SU-DHL-6 (cell line): ENCODE results near the gene DISP1.

Source experiments
- H2AFZ ChIP-seq: fragments of 200-600 bp; sonication (generic); 2 replicates; pipeline ENCODE4 v1.6.1; 2014; ENCODE audit warnings: low read depth, mild to moderate bottlenecking, moderate library complexity, mixed read lengths, antibody characterized with exemption, low read length; ENCODE audit not compliant: severe bottlenecking
- H3F3A ChIP-seq: fragments of 200-600 bp; shearing (Covaris generic); 2 replicates; pipeline ENCODE4 v1.6.0; 2016; ENCODE audit warnings: antibody characterized with exemption, mild to moderate bottlenecking; ENCODE audit not compliant: insufficient read depth
- H3K27ac ChIP-seq: fragments of 200-600 bp; sonication (generic); 2 replicates; pipeline ENCODE4 v1.5.1; 2016; ENCODE audit warnings: low read depth, mild to moderate bottlenecking, low read length, moderate library complexity, mixed read lengths
- H3K27me3 ChIP-seq: fragments of 200-600 bp; sonication (generic), shearing (Covaris generic); 2 replicates; pipeline ENCODE4 v1.6.0; 2014; ENCODE audit warnings: mild to moderate bottlenecking, low read length
- H3K36me3 ChIP-seq: fragments of 200-600 bp; sonication (generic); 2 replicates; pipeline ENCODE4 v1.6.1; 2014; ENCODE audit warnings: mild to moderate bottlenecking, low read length, mixed read lengths
- H3K4me2 ChIP-seq: fragments of 300-600, 200-600 bp; shearing (Covaris generic), sonication (generic); 2 replicates; pipeline ENCODE4 v1.6.0; 2014; ENCODE audit warnings: low read length, low read depth, mild to moderate bottlenecking; ENCODE audit not compliant: poor library complexity, severe bottlenecking
- H3K4me3 ChIP-seq: fragments of 200-600 bp; sonication (generic); 2 replicates; pipeline ENCODE4 v1.5.1; 2014; ENCODE audit warnings: antibody characterized with exemption, low read length, mild to moderate bottlenecking, mixed read lengths; ENCODE audit not compliant: insufficient read depth, poor library complexity, severe bottlenecking
- H3K79me2 ChIP-seq: fragments of 200-600 bp; sonication (generic); 2 replicates; pipeline ENCODE4 v1.6.1; 2014; ENCODE audit warnings: mild to moderate bottlenecking, low read length, moderate library complexity; ENCODE audit not compliant: insufficient read depth
- H3K9ac ChIP-seq: fragments of 200-600 bp; sonication (generic); 2 replicates; pipeline ENCODE4 v1.7.0; 2014; ENCODE audit warnings: mild to moderate bottlenecking, low read length
- H3K9me2 ChIP-seq: fragments of 200-600 bp; sonication (generic); replicated peaks from 2 replicates; pipeline ENCODE4 v1.6.1; 2014; ENCODE audit warnings: low read length; ENCODE audit not compliant: insufficient read depth
- H3K9me3 ChIP-seq: fragments of 200-600 bp; sonication (generic); 2 replicates; pipeline ENCODE4 v1.6.1; 2014; ENCODE audit warnings: low read length, mixed read lengths; ENCODE audit not compliant: insufficient read depth
- H4K20me1 ChIP-seq: fragments of 200-600 bp; sonication (generic); 2 replicates; pipeline ENCODE4 v1.6.1; 2014; ENCODE audit warnings: low read depth, mild to moderate bottlenecking, antibody characterized with exemption, low read length, moderate library complexity, mixed read lengths
- CTCF ChIP-seq: fragments of 200-600 bp; sonication (generic); IDR thresholded peaks from one replicate; pipeline ENCODE4 v1.5.1; 2017; ENCODE audit warnings: antibody characterized with exemption, mild to moderate bottlenecking, low read length, moderate library complexity; ENCODE audit not compliant: insufficient read depth, poor library complexity, severe bottlenecking
- EZH2phosphoT487 ChIP-seq: fragments of 200-600 bp; sonication (generic), shearing (Covaris generic); conservative IDR thresholded peaks from 2 replicates; pipeline ENCODE4 v1.6.1; 2018; ENCODE audit warnings: mild to moderate bottlenecking, antibody characterized with exemption, low read length, moderate library complexity, mixed read lengths

The DISP1 gene

DNA sequence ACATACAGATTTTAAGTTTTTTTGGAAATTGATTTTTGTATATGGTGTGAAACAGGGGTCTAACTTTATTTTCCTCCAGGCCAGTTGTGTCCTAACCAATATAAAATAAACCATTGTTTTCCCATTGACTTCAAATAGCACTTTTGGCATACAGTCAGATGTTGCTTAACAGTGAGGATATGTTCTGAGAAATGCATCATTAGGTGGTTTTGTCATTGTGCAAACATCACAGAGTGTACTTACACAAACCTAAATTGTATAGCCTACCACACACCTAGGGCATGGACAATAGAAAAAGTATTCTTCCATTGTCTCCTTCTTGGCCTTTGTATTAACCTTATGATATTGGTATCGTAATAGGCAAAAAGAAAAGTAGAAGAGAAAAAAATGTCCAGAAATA lies 37.4 kb upstream of the DISP1 start:
- no peak overlapping the region for H3K27ac ChIP-seq
- no peaks in the 10 kb centered on the region for H3K79me2 ChIP-seq
- no peak overlapping the region for H3K4me3 ChIP-seq
- H4K20me1 ChIP-seq, result no peaks in the 10 kb centered on the region
- no peaks in the 10 kb centered on the region for H3K27me3 ChIP-seq
- H3K9me2 ChIP-seq, result no peaks in the 10 kb centered on the region
- no peak for TF ChIP-seq EZH2phosphoT487
- no peak for TF ChIP-seq CTCF
- no peaks in the 10 kb centered on the region for H3K9me3 ChIP-seq
- H2AFZ ChIP-seq, result no peak overlapping the region
- no peaks in the 10 kb centered on the region; the same call in 1 of the 2 replicates for H3F3A ChIP-seq
- H3K4me2 ChIP-seq, result no peak overlapping the region
- no peak overlapping the region for H3K9ac ChIP-seq
- no peaks in the 10 kb centered on the region for H3K36me3 ChIP-seq

DNA sequence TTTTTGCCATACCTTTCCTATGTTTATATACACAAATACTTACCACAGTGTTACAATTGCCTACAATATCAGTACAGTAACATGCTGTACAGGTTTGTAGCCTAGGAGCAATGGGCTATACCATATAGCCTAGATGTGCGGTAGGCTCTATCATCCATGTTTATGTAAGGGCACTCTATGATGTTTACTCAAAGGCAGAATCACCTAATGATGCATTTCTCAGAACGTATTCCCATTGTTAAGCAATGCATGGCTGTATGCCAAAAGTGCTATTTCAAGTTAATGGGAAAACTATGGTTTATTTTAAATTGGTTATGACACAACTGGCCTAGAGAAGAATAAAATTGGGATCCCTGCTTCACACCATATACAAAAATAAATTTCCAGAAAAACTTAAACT lies 36.9 kb upstream of the DISP1 start:
- H3F3A ChIP-seq, result no peaks in the 10 kb centered on the region; the same call in 1 of the 2 replicates
- H3K4me2 ChIP-seq, result no peak overlapping the region
- no peak overlapping the region for H2AFZ ChIP-seq
- H3K79me2 ChIP-seq, result no peaks in the 10 kb centered on the region
- no peak overlapping the region for H3K9ac ChIP-seq
- H3K27me3 ChIP-seq, result no peaks in the 10 kb centered on the region
- H3K36me3 ChIP-seq, result no peaks in the 10 kb centered on the region
- TF ChIP-seq CTCF (no peak), EZH2phosphoT487 (no peak)
- H4K20me1 ChIP-seq, result no peaks in the 10 kb centered on the region
- H3K9me2 ChIP-seq, result no peaks in the 10 kb centered on the region
- no peaks in the 10 kb centered on the region for H3K9me3 ChIP-seq
- no peak overlapping the region for H3K27ac ChIP-seq
- no peak overlapping the region for H3K4me3 ChIP-seq

GRCh38 chr1:222781251-222781650 lies 33.6 kb upstream of the DISP1 start:
- Histone ChIP-seq H3K79me2 (no peaks in the 10 kb centered on the region), H3K4me2 (no peak overlapping the region), H2AFZ (no peak overlapping the region), H4K20me1 (no peaks in the 10 kb centered on the region), H3K27ac (no peak overlapping the region), H3F3A (no peaks in the 10 kb centered on the region), H3K9me2 (no peaks in the 10 kb centered on the region), H3K4me3 (no peak overlapping the region), H3K9ac (no peak overlapping the region), H3K36me3 (no peaks in the 10 kb centered on the region), H3K27me3 (no peaks in the 10 kb centered on the region), H3K9me3 (no peaks in the 10 kb centered on the region)
- TF ChIP-seq EZH2phosphoT487 (no peak), CTCF (no peak)

- no peak overlapping the region for H3K9ac ChIP-seq
- no peaks in the 10 kb centered on the region for H3K9me3 ChIP-seq
- TF ChIP-seq CTCF (no peak), EZH2phosphoT487 (no peak)
- H3K27me3 ChIP-seq, result no peaks in the 10 kb centered on the region
- H3K79me2 ChIP-seq, result no peaks in the 10 kb centered on the region
- no peaks in the 10 kb centered on the region for H3F3A ChIP-seq
- H3K36me3 ChIP-seq, result no peaks in the 10 kb centered on the region
- H3K9me2 ChIP-seq, result no peaks in the 10 kb centered on the region
- H4K20me1 ChIP-seq, result no peaks in the 10 kb centered on the region
- no peak overlapping the region for H3K27ac ChIP-seq
- H3K4me2 ChIP-seq, result no peak overlapping the region
- H3K4me3 ChIP-seq, result no peak overlapping the region
- no peak overlapping the region for H2AFZ ChIP-seq
Observed at GRCh38 chr1:222783051-222783450, 31.8 kb upstream of the DISP1 start.
